NT2/D1 (cell line): ENCODE data around the gene SLC6A18.

ENCODE experiments used
- YY1 ChIP-seq: IDR thresholded peaks from 2 replicates; pipeline ENCODE4 v1.6.1; 2011; ENCODE audit not compliant: insufficient read length, insufficient read depth
- ZNF274 ChIP-seq: IDR thresholded peaks from 2 replicates; pipeline ENCODE4 v1.6.1; 2011; ENCODE audit warnings: mild to moderate bottlenecking, low read depth, low read length

DNA sequence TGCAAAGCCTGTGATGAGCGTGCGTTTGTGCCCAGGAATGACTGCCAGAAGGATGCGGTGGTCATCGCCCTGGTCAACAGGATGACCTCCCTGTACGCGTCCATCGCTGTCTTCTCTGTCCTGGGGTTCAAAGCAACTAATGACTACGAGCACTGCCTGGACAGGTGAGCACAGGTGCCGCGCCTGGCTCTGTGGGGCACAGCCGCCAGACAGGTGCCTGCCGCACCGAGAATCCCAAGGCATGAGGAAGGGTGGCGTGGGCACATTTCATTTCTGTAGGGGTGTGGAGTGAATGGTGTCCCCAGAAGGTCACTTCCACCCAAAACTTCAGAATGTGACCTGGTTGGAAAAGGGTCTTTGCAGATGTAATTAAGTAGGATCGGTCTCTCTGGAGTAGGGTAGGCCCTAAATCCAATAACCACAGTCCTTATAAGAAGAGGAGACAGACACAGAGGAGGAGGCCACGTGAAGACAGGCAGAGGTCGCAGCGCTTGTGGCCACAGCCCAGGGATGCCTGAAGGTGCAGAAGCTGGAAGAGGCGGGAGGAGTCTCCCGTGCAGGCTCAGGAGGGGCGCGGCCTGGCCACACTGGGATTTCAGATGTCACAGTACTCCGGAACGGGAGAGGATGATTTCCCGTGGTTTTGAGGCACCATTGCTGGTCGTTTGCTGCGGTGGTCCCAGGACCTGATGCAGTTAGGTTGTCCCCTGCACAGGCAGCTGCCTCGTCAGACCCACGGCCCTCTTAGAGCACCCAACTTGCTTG is 15.5 kb downstream of the SLC6A18 start:
- TF ChIP-seq YY1 = no peak
- TF ChIP-seq ZNF274 = no peak
